ENCODE data around the gene MARCHF9. TPM values are rescaled to one million over a fixed set of nuclear protein-coding genes. Genes with fewer than 3 reads are reported as not detected.

Gene MARCHF9
- total and polyA plus RNA-seq, 11 donors: 11.3 to 18.9 (median 13.6) TPM

DNA sequence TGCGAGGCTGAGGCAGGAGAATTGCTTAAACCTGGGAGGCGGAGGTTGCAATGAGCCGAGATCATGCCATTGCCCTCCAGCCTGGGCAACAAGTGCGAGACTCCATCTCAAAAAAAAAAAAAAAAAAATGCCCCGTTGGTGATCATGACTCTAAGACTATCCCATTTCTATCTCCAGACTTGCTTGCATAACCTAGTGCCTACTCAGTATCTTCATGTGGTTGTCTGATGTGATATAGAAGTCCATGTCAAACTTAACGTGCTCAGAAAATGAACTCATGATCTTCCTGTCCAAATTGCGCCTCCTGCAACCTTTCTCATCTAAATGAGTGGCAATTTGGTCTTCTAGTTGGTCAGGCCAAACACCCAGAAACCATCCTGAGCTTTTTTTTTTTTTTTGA is 23.0 kb downstream of the MARCHF9 start:
- Histone ChIP-seq H3K9me3 (no peaks in the 10 kb centered on the region), H3K36me3 (peaks cover 0 to 26% (median 6%) of the 10 kb centered on the region in 9 donors), H3K27ac (no peak overlapping the region), H3K27me3 (no peaks in the 10 kb centered on the region), H3K4me3 (no peak overlapping the region), H3K4me1 (peaks cover 0 to 34% (median 8%) of the 10 kb centered on the region in 12 donors)
- TF ChIP-seq POLR2A (IDR thresholded peaks at IDR 0.05): no peak
- TF ChIP-seq, protein P1, sequence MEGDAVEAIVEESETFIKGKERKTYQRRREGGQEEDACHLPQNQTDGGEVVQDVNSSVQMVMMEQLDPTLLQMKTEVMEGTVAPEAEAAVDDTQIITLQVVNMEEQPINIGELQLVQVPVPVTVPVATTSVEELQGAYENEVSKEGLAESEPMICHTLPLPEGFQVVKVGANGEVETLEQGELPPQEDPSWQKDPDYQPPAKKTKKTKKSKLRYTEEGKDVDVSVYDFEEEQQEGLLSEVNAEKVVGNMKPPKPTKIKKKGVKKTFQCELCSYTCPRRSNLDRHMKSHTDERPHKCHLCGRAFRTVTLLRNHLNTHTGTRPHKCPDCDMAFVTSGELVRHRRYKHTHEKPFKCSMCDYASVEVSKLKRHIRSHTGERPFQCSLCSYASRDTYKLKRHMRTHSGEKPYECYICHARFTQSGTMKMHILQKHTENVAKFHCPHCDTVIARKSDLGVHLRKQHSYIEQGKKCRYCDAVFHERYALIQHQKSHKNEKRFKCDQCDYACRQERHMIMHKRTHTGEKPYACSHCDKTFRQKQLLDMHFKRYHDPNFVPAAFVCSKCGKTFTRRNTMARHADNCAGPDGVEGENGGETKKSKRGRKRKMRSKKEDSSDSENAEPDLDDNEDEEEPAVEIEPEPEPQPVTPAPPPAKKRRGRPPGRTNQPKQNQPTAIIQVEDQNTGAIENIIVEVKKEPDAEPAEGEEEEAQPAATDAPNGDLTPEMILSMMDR (IDR thresholded peaks at IDR 0.05): no peak
- ATAC-seq (no peak), DNase-seq (no peak)
- intact Hi-C loops (cut with DNase I): no loop called here
- 92 to 98% (median 95%) methylated on average over 7 of the region's 7 CpGs for WGBS, 4 donors

DNA sequence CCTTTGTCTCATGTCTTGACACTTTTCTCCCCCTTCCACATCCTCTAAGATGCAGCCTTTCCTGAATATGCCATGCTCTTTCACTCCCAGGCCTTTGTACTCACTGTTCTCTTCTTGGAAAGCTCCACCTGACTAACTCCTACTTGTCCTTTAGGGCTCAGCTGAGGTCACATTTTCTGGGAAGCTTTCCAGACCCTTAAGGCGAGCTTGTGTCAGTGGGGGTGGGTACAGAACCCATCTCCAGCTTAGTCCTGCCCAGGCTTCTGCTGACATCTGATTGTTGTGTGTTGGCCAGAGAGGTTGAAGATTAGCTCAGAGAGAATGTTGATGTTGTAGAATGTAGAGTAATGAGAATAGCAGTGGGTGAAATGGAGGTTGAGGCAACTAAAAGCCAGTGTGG is 24.8 kb downstream of the MARCHF9 start:
- 50 to 61% (median 56%) methylated on average over 1 of the region's 1 CpG for WGBS, 4 donors
- H3K9me3 ChIP-seq: no peaks in the 10 kb centered on the region
- intact Hi-C loops (cut with DNase I): loop anchor here in 4 of 10 donors (5.0 kb wide), 1 partner anchor 128 kb away; no protein-coding TSS in a partner anchor
- peaks cover 0 to 35% (median 6%) of the 10 kb centered on the region in 9 donors for H3K36me3 ChIP-seq
- H3K27ac ChIP-seq: no peak overlapping the region
- no peaks in the 10 kb centered on the region for H3K27me3 ChIP-seq
- ATAC-seq (no peak), DNase-seq (no peak)
- no peak overlapping the region for H3K4me3 ChIP-seq
- H3K4me1 ChIP-seq: peaks cover 0 to 41% (median 13%) of the 10 kb centered on the region in 12 donors
- TF ChIP-seq, protein P1 (IDR thresholded peaks at IDR 0.05): no peak
- no peak for TF ChIP-seq POLR2A (IDR thresholded peaks at IDR 0.05)

DNA sequence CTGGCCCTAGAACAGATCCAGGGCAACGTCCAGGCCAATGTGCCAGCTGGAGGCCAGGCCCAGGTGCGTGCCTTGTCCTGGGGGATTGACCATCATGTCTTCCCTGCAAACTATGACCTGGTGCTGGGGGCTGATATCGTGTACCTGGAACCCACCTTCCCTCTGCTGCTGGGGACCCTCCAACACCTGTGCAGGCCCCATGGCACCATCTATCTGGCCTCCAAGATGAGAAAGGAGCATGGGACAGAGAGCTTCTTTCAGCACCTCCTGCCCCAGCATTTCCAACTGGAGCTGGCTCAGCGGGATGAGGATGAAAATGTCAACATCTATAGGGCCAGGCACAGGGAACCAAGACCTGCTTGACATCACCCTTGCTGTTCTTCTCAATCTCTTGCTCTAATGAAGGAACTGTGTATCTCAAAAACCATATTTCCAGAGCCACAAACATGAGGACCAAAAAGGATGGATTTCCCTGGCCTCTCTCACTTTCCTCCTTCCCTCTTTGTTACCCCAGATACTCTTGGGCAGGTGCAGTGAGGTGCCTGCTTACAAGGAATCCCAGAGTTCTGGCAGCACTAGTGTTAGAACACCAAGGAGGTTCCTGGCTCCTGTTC is 25.5 kb downstream of the MARCHF9 start:
- Histone ChIP-seq H3K27me3 (no peaks in the 10 kb centered on the region), H3K9me3 (no peaks in the 10 kb centered on the region), H3K27ac (peak overlapping the region in 1 of 12 donors; percentile 80), H3K4me1 (peaks cover 0 to 41% (median 13%) of the 10 kb centered on the region in 12 donors), H3K36me3 (peaks cover 0 to 34% (median 10%) of the 10 kb centered on the region in 9 donors), H3K4me3 (no peak overlapping the region)
- intact Hi-C loops (cut with DNase I): loop anchor here in 4 of 10 donors (5.0 kb wide), 1 partner anchor 127 kb away; no protein-coding TSS in a partner anchor
- WGBS, 4 donors: 85 to 95% (median 91%) methylated on average over 3 to 4 of the region's 4 CpGs
- TF ChIP-seq POLR2A (IDR thresholded peaks at IDR 0.05): no peak
- TF ChIP-seq, protein P1 (IDR thresholded peaks at IDR 0.05): no peak
- DNase-seq (no peak), ATAC-seq (no peak)

DNA sequence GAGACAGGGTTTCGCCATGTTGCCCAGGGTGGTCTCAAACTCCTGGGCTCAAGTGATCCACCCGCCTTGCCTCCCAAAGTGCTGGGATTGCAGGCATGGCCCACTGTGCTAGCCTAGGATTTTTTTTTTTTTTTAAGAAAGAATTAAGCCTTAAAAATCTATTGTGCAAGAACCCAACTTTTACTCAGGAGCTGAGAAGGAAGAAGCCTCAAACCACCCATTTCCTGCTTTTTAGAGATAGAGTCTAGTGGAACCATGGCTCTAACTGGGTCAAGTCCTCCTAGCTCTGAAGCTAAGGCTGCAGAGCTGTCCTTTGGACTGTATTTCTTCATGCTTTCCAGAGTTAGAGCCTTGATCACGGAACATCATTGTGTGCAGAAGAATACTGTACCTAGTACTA is 26.3 kb downstream of the MARCHF9 start:
- no peak for ATAC-seq
- Histone ChIP-seq H3K36me3 (peaks cover 0 to 34% (median 13%) of the 10 kb centered on the region in 9 donors), H3K9me3 (no peaks in the 10 kb centered on the region), H3K27me3 (no peaks in the 10 kb centered on the region), H3K4me3 (no peak overlapping the region), H3K27ac (peak overlapping the region in 1 of 12 donors; percentile 80), H3K4me1 (peaks cover 0 to 41% (median 13%) of the 10 kb centered on the region in 12 donors)
- intact Hi-C loops (cut with DNase I): loop anchor here in 4 of 10 donors (5.0 kb wide), 1 partner anchor 126 kb away; no protein-coding TSS in a partner anchor
- TF ChIP-seq POLR2A (IDR thresholded peaks at IDR 0.05): no peak
- TF ChIP-seq, protein P1 (IDR thresholded peaks at IDR 0.05): no peak
- WGBS, 4 donors: 93 to 96% (median 94%) methylated on average over 3 of the region's 3 CpGs
- DNase-seq: no peak
